T-helper 2 cell (primary cell): Measurements from ENCODE around the gene DMD.

Experiments used
- DNase-seq, 5 experiments: peaks; one replicate each; pipeline versions ENCODE4 v3.0.0 to v3.0.0-alpha.2; 2012 to 2022

Gene DMD

GRCh38 chrX:33014949-33015348 is 196.4 kb downstream of the DMD start:
- DNase-seq: no peak

GRCh38 chrX:33014086-33014485 is 197.3 kb downstream of the DMD start:
- DNase-seq: no peak

GRCh38 chrX:33001107-33001506 is 210.2 kb downstream of the DMD start:
- no peak for DNase-seq

- no peak for DNase-seq
These were observed 212.6 kb downstream of the DMD start for GRCh38 chrX:32998776-32999175.

- DNase-seq: no peak
These were observed 215.9 kb downstream of the DMD start for GRCh38 chrX:32995427-32995826.

- no peak for DNase-seq
These were observed 224.2 kb downstream of the DMD start for GRCh38 chrX:32987142-32987541.

GRCh38 chrX:32985544-32985943 is 225.8 kb downstream of the DMD start:
- DNase-seq: no peak

- peak in 1 of 5 experiments; percentile 1 for DNase-seq
These were observed 244.5 kb downstream of the DMD start for GRCh38 chrX:32966821-32967355.

- DNase-seq: no peak
These were observed 257.2 kb downstream of the DMD start for GRCh38 chrX:32954125-32954524.

GRCh38 chrX:32948130-32948529 is 263.2 kb downstream of the DMD start:
- DNase-seq: no peak

GRCh38 chrX:32937043-32937442 is 274.3 kb downstream of the DMD start:
- DNase-seq: no peak

GRCh38 chrX:32933548-32933947 is 277.8 kb downstream of the DMD start:
- no peak for DNase-seq

GRCh38 chrX:32929040-32929439 is 282.3 kb downstream of the DMD start:
- no peak for DNase-seq

GRCh38 chrX:32896088-32896487 is 315.3 kb downstream of the DMD start:
- DNase-seq: no peak

- DNase-seq: no peak
These were observed 316.7 kb downstream of the DMD start for GRCh38 chrX:32894679-32895078.

- no peak for DNase-seq
These were observed 317.6 kb downstream of the DMD start for GRCh38 chrX:32893751-32894150.

GRCh38 chrX:32877592-32877991 is 333.8 kb downstream of the DMD start:
- no peak for DNase-seq

- DNase-seq: no peak
These were observed 336.5 kb downstream of the DMD start for GRCh38 chrX:32874839-32875238.

- DNase-seq: no peak
These were observed 337.6 kb downstream of the DMD start for GRCh38 chrX:32873786-32874185.

GRCh38 chrX:32871636-32872035 is 339.7 kb downstream of the DMD start:
- no peak for DNase-seq

GRCh38 chrX:32868524-32868895 is 342.8 kb downstream of the DMD start:
- DNase-seq: no peak

- DNase-seq: no peak
These were observed 343.4 kb downstream of the DMD start for GRCh38 chrX:32867781-32868523.

- no peak for DNase-seq
These were observed 359.1 kb downstream of the DMD start for GRCh38 chrX:32852203-32852602.

- DNase-seq: no peak
These were observed 359.8 kb downstream of the DMD start for GRCh38 chrX:32851556-32851955.

- DNase-seq: no peak
These were observed 363.4 kb downstream of the DMD start for GRCh38 chrX:32847921-32848320.
